ENCODE results near the gene VIPR2.

VIPR2 gene

GRCh38 chr7:158994687-158995086, 150.0 kb downstream of the VIPR2 start:
- Histone ChIP-seq H4K20me1 (ENCODE audit: insufficient read depth, low read length) (no peaks in the 10 kb centered on the region), H3K4me2 (ENCODE audit: insufficient read depth, low read length) (no peak overlapping the region), H3K4me3 (ENCODE audit: low read depth in 1 of 2, low read length in 2 of 2) (no peak overlapping the region), H3K36me3 (ENCODE audit: insufficient read depth, low read length) (no peaks in the 10 kb centered on the region), H3K9me3 (ENCODE audit: insufficient read depth, low read length, severe bottlenecking) (no peaks in the 10 kb centered on the region), H2AFZ (ENCODE audit: low read depth, low read length) (no peak overlapping the region), H3K79me2 (ENCODE audit: insufficient read depth, low read length) (no peaks in the 10 kb centered on the region), H3K27me3 (ENCODE audit: insufficient read depth, low read length, poor library complexity) (no peaks in the 10 kb centered on the region), H3K9ac (ENCODE audit: low read depth, low read length) (no peak overlapping the region), H3K4me1 (ENCODE audit: insufficient read depth, low read length) (no peaks in the 10 kb centered on the region), H3K27ac (ENCODE audit: low read length) (no peak overlapping the region)
- ATAC-seq (ENCODE audit: insufficient read depth, low read depth) (no peak), DNase-seq (no peak)
- TF ChIP-seq CTCF (IDR thresholded peaks at IDR 0.05; ENCODE audit: borderline replicate concordance, extremely low read depth, low read length, poor library complexity, severe bottlenecking) (no peak), EZH2 (IDR thresholded peaks at IDR 0.05; ENCODE audit: borderline replicate concordance, low read depth, low read length, severe bottlenecking) (no peak)

- Histone ChIP-seq H3K27ac (ENCODE audit: low read length) (no peak overlapping the region), H3K79me2 (ENCODE audit: insufficient read depth, low read length) (no peaks in the 10 kb centered on the region), H3K9me3 (ENCODE audit: insufficient read depth, low read length, severe bottlenecking) (no peaks in the 10 kb centered on the region), H2AFZ (ENCODE audit: low read depth, low read length) (no peak overlapping the region), H3K4me2 (ENCODE audit: insufficient read depth, low read length) (no peak overlapping the region), H3K27me3 (ENCODE audit: insufficient read depth, low read length, poor library complexity) (no peaks in the 10 kb centered on the region), H3K4me1 (ENCODE audit: insufficient read depth, low read length) (no peaks in the 10 kb centered on the region), H3K9ac (ENCODE audit: low read depth, low read length) (no peak overlapping the region), H4K20me1 (ENCODE audit: insufficient read depth, low read length) (no peaks in the 10 kb centered on the region), H3K36me3 (ENCODE audit: insufficient read depth, low read length) (no peaks in the 10 kb centered on the region), H3K4me3 (ENCODE audit: low read depth in 1 of 2, low read length in 2 of 2) (no peak overlapping the region)
- TF ChIP-seq EZH2 (IDR thresholded peaks at IDR 0.05; ENCODE audit: borderline replicate concordance, low read depth, low read length, severe bottlenecking), result no peak
- no peak for TF ChIP-seq CTCF (IDR thresholded peaks at IDR 0.05; ENCODE audit: borderline replicate concordance, extremely low read depth, low read length, poor library complexity, severe bottlenecking)
- DNase-seq (no peak), ATAC-seq (ENCODE audit: insufficient read depth, low read depth) (no peak)
Observed at GRCh38 chr7:158993591-158993990, 151.1 kb downstream of the VIPR2 start.

GRCh38 chr7:158992759-158993158, 151.9 kb downstream of the VIPR2 start:
- H3K27ac ChIP-seq (ENCODE audit: low read length), result no peak overlapping the region
- H3K4me3 ChIP-seq (ENCODE audit: low read depth in 1 of 2, low read length in 2 of 2), result no peak overlapping the region
- no peaks in the 10 kb centered on the region for H3K9me3 ChIP-seq (ENCODE audit: insufficient read depth, low read length, severe bottlenecking)
- DNase-seq (no peak), ATAC-seq (ENCODE audit: insufficient read depth, low read depth) (peak; percentile 24; the same call in 1 of the 3 replicates)
- no peaks in the 10 kb centered on the region for H3K4me1 ChIP-seq (ENCODE audit: insufficient read depth, low read length)
- H3K27me3 ChIP-seq (ENCODE audit: insufficient read depth, low read length, poor library complexity), result no peaks in the 10 kb centered on the region
- no peak overlapping the region for H2AFZ ChIP-seq (ENCODE audit: low read depth, low read length)
- H3K9ac ChIP-seq (ENCODE audit: low read depth, low read length), result no peak overlapping the region
- H3K36me3 ChIP-seq (ENCODE audit: insufficient read depth, low read length), result no peaks in the 10 kb centered on the region
- no peak overlapping the region for H3K4me2 ChIP-seq (ENCODE audit: insufficient read depth, low read length)
- TF ChIP-seq CTCF (IDR thresholded peaks at IDR 0.05; ENCODE audit: borderline replicate concordance, extremely low read depth, low read length, poor library complexity, severe bottlenecking), result no peak
- no peak for TF ChIP-seq EZH2 (IDR thresholded peaks at IDR 0.05; ENCODE audit: borderline replicate concordance, low read depth, low read length, severe bottlenecking)
- H4K20me1 ChIP-seq (ENCODE audit: insufficient read depth, low read length), result no peaks in the 10 kb centered on the region
- no peaks in the 10 kb centered on the region for H3K79me2 ChIP-seq (ENCODE audit: insufficient read depth, low read length)
